HG02642 (cell line): ENCODE results near the gene LEKR1.
"Not testable (repeated sequence)": the region's sequence is repeated elsewhere in the genome, so short reads cannot be mapped to it uniquely, and the experiment has no call there.

Experiments used
- ATAC-seq: cut with Tn5 transposase; IDR thresholded peaks from one replicate; pipeline ENCODE4 v1.9.1; 2021; ENCODE audit warnings: mild to moderate bottlenecking; ENCODE audit not compliant: unreplicated experiment, poor library complexity

LEKR1 gene

GRCh38 chr3:156966349-156966748, 140.2 kb downstream of the LEKR1 start:
- not testable (repeated sequence) for ATAC-seq

- ATAC-seq = no peak
Measured at GRCh38 chr3:156973954-156974353, 147.8 kb downstream of the LEKR1 start.

GRCh38 chr3:156974931-156975330, 148.8 kb downstream of the LEKR1 start:
- no peak for ATAC-seq

GRCh38 chr3:156975721-156976120, 149.6 kb downstream of the LEKR1 start:
- no peak for ATAC-seq

GRCh38 chr3:156976933-156977332, 150.8 kb downstream of the LEKR1 start:
- ATAC-seq = no peak

GRCh38 chr3:156978481-156978961, 152.4 kb downstream of the LEKR1 start:
- ATAC-seq = peak; percentile 93

GRCh38 chr3:156981005-156981404, 154.9 kb downstream of the LEKR1 start:
- no peak for ATAC-seq

GRCh38 chr3:156983559-156983958, 157.4 kb downstream of the LEKR1 start:
- no peak for ATAC-seq

- ATAC-seq = no peak
Measured at GRCh38 chr3:156985711-156986110, 159.6 kb downstream of the LEKR1 start.

- ATAC-seq = no peak
Measured at GRCh38 chr3:156987946-156988345, 161.8 kb downstream of the LEKR1 start.

GRCh38 chr3:156997351-156997750, 171.2 kb downstream of the LEKR1 start:
- no peak for ATAC-seq

- ATAC-seq = no peak
Measured at GRCh38 chr3:157001221-157001957, 175.2 kb downstream of the LEKR1 start.

GRCh38 chr3:157021679-157022078, 195.5 kb downstream of the LEKR1 start:
- ATAC-seq = no peak

GRCh38 chr3:157023226-157023625, 197.1 kb downstream of the LEKR1 start:
- no peak for ATAC-seq

- no peak for ATAC-seq
Measured at GRCh38 chr3:157026091-157026490, 199.9 kb downstream of the LEKR1 start.

- no peak for ATAC-seq
Measured at GRCh38 chr3:157027861-157028745, 201.9 kb downstream of the LEKR1 start.

GRCh38 chr3:157029365-157029790, 203.2 kb downstream of the LEKR1 start:
- no peak for ATAC-seq

GRCh38 chr3:157030712-157031111, 204.6 kb downstream of the LEKR1 start:
- ATAC-seq = no peak

- ATAC-seq = no peak
Measured at GRCh38 chr3:157033001-157033400, 206.8 kb downstream of the LEKR1 start.

- no peak for ATAC-seq
Measured at GRCh38 chr3:157040456-157040855, 214.3 kb downstream of the LEKR1 start.

GRCh38 chr3:157042226-157042625, 216.1 kb downstream of the LEKR1 start:
- no peak for ATAC-seq
